GM18951 (cell line): Measurements from ENCODE around the gene TTC33.
"Not testable (repeated sequence)": the region's sequence is repeated elsewhere in the genome, so short reads cannot be mapped to it uniquely, and the experiment has no call there.

Experiments
- POLR2A ChIP-seq: IDR thresholded peaks from 4 replicates; pipeline ENCODE4 v1.6.1; 2011; ENCODE audit warnings: mild to moderate bottlenecking; ENCODE audit not compliant: insufficient read length, insufficient read depth; ENCODE audit errors: extremely low read depth
- in situ Hi-C: fragments of 300-500 bp; cut with MboI; formaldehyde crosslinking; loops from one replicate; pipeline ENCODE4 v1.12.0; 2022; ENCODE audit warnings: low sequenced_read_pairs, mixed read lengths, inconsistent platforms; ENCODE audit not compliant: unreplicated experiment

The TTC33 gene, protein sequence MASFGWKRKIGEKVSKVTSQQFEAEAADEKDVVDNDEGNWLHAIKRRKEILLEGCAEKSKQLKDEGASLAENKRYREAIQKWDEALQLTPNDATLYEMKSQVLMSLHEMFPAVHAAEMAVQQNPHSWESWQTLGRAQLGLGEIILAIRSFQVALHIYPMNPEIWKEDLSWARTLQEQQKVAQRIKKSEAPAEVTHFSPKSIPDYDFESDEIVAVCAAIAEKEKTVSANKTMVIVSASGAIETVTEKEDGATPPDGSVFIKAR

DNA sequence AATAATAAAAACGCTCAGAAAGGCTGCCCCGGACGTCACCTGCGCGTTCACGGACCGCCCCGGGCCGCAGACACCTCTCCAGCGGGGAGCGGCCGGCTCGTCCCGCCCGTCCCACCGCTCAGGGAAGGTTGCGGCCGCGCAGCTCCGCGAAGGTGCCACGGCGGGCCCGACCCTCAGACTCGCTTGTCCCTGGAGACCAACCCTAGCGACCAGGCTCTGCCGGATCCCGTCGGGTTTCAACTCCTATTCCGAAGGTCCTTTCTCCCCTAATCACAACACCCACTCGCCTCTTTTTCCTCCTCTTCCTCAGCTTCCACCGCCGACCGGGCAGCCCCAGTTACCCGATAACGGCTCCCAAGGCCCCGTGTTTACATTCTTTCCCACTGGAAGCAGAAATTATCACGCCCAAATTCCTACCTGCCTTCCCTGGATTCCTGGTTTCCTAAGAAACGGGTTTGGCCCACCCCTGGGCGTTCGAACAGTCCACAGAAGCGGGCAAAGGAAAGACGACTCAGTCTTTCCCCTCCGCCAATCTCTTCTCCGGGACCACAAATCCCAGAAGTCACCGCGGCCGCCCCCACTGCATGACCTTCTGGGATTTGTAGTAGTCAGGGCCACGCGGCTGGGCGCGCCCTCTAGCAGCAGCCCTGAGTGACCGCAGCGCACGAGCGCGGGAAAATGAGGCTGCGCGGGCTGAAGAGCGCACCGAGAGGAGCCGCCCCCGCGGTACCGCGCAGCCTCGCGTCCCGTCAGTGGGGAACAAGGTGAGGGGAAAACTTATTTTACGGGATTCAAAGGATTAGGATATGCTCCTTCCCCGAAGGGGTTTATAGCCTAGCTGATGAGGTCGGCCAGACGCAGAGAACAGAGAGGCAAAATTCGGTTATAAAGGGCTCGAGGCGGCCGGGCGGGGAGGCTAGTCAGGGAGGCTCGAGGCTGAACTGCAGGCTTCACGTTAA lies at the start of gene TTC33:
TTC33 (minus strand) TSS at position 555 of the 959 bp plus-strand sequence. CDS start 8,943 bp downstream, outside the sequence.
- TF ChIP-seq POLR2A, result peak; percentile 12
- in situ Hi-C loops, result loop anchor here (10.0 kb wide), 1 partner anchor 119 kb away; no protein-coding TSS in a partner anchor

DNA sequence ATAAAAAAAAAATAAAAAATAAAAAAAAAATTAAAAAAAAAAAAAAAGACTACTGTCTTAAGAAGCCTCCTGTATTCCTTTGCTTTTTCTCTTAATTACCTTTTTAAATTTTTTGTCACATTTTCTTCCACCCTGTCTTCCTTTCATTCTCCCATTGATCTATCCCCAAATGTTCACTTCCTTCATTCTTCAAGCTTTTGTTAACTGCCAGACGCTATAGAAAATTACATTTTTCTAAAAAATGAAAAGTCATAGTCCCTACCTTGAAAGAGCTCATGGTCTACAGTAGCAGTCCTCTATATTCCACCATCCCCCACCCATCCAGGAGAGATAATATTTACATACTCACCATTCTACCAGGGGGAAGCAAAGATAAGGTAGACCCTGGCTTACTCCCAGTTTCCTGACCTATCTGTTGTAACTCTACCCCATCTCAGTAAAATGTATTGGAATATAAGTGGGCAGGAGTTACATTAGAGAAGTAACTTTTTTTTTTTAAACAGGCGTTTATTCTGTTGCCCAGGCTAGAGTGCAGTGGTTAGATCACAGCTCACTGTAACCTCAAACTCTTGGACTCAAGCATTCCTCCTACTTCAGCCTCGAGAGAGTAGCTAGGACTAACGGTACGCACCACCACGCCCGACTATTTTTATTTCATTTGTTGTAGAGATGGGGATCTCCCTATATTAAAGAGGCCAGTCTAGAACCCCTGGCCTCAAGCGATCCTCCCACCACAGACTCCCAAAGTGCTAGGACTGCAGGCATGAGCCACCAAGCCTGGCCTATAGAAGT lies 46.2 kb upstream of the TTC33 start:
- no peak for TF ChIP-seq POLR2A
- in situ Hi-C loops, result no loop called here

DNA sequence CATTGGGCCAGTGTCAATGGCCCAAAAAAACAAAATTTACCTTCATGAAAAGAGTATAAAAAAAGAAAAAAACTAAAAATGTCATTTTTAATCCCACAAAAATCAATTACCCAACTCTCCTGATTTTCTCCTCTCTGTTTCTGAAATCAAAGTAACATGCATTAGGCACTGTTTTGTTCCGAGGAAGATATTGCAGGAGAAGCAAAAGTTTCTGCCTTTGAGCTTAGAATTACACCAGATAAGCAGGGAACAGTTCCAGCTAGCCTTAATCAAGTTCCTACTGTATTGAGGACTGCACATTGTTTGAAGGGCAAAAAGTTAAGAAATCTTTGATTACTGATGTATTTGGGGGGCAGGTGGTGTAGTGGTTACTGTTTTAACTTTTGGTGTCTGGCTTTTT lies 43.5 kb upstream of the TTC33 start:
- no peak for TF ChIP-seq POLR2A
- in situ Hi-C loops, result no loop called here

DNA sequence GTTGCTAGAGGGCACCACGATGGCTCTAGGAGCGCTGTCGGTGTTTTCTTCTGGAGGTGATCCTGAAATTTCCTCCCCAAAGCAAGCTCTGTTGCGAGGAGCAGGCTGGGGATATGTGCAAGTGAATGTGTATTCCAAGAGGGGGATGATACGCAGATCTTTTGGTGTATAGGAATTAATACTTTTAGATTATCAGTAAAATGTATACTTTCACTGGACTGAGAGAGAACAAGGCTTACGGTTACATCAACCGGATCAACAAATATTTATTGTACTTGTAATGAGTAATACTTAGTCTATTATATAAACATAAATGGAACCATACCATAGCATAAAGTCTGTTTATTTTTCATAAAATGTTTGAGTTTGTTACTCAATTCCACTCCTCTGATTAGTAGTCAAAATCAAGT lies 43.0 kb upstream of the TTC33 start:
- no peak for TF ChIP-seq POLR2A
- in situ Hi-C loops, result no loop called here

DNA sequence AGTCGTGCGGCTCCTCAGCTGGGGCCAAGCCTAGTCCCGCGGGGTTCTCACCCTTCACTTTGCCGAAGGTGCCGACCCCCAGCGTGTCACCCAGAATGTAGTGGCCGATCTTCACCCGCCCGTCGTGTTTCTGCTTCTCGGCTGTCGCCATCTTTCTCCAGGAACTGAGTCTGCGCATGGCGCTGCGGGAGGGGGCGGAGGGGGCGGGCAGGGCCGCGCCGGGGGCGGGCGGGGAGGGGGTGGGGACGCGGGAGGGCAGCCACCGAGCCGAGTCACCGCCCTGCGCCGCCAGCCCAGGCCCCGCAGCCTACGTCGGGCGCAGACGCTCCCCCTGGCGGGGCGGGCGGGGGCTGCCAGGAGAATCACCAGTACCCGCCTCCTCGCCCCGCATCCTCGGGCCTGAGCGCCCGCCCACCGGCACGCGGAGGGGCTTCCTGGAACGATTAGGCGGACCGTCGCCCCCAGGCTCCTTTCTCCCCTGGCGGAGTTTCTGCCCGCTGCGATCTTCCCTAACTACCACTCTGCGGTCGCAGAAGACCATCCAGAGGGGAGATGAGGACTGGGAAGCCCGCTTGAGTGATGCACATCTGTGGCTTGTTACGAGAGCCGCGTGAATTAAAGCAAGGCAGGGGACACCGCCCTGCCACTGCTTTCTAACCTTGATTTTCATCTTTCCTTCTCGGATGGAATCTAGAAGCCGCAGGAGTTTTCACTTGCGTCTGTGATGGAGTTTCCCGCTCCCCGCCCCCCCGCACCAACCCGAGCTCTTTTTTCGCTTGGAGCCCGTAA lies 42.4 kb upstream of the TTC33 start, which contains the start of gene PRKAA1:
PRKAA1 (minus strand) TSS at position 363 of the 789 bp plus-strand sequence; CDS start at position 178, 185 bp downstream.
- TF ChIP-seq POLR2A, result peak; percentile 76
- in situ Hi-C loops, result no loop called here

DNA sequence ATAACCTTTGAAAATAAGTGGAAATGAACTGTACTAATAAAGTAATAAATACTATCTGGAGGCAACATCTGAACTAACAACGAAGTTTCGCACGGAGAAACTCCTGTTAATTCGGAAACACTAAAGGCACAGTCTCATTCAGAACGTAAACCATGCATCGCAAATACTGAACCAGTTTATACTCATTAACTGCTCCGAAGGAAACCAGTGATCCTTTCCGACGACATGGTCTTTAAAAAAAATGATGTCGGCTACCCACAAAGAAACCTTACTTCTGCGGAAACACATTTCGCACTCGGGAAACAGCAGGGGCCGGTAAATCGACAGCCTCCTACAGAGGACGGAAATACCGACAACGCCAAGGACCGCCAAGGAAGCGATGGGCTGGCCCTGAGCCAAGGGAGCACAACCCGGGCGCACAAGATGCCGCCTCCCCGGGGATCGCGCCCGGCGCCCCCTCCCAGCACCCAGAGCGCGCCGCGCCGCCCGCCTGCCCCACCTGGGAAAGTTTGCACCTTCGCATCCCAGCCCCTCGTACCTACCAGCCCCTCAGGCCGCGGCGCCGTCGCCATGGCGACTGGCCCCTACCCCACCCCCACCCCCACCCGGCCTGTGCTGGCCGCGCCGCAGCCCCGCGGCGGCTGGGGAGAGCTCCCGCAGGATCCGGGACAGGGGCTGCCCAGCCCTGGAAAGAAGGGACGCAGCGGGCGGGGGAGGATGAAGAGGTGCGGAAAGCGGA lies 41.7 kb upstream of the TTC33 start:
- in situ Hi-C loops, result no loop called here
- no peak for TF ChIP-seq POLR2A

DNA sequence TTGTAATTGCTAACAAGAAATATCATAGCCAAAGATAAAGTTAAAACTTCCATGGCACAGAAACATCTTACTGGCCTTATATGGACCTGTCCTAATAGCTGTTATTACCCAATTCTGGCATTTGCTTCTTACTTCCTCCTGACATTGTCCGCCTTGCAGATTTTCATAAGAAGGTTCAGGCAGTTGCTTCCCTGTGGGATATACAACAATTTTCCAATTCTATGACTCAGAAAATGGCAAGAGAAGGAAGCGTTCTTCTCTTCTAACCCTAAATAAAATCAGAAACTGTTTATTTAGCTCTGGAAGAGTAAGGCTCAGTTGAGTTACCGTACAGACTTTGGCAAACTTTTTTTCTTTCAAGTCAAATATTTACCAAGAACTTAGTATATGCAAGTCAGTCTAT lies 40.7 kb upstream of the TTC33 start:
- in situ Hi-C loops, result no loop called here
- TF ChIP-seq POLR2A, result no peak

DNA sequence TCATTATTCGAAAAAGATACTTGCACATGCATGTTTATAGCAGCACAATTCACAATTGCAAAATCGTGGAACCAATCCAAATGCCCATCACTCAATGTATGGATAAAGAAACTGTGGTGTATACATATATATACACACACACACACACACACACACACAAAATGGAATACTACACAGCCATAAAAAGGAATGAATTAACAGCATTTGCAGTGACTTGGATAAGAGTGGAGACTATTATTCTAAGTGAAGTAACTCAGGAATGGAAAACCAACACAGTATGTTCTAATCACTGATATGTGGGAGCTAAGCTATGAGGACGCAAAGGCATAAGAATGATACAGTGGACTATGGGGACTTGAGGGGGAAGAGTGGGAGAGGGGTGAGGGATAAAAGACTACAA lies 39.1 kb upstream of the TTC33 start:
- in situ Hi-C loops, result not testable (repeated sequence)

DNA sequence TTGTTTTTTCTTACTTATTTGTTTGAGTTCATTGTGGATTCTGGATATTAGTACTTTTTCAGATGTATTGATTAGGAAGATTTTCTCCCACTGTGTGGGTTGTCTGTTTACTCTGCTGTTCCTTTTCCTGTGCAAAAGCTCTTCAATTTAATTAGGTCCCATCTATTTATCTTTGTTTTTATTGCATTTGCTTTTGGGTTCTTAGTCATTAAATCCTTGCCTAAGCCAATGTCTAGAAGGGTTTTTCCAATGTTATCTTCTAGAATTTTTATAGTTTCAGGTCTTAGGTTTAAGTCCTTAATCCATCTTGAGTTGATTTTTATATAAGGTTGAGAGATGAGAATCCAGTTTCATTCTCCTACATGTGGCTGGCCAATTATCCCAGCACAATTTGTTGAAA lies 38.6 kb upstream of the TTC33 start:
- in situ Hi-C loops, result not testable (repeated sequence)

DNA sequence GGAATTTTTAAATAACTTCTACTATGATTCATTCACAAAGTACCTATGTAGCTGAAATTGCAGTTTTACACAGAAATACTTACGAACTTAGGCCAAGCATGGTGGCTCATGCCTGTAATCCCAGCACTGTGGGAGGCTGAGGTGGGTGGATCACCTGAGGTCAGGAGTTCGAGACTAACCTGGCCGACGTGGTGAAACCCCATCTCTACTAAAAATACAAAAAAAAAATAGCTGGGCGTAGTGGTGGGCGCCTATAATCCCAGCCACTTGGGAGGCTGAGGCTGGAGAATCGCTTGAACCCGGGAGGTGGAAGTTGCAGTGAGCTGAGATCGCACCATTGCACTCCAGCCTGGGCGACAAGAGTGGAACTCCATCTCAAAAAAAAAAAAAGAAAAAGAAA lies 36.9 kb upstream of the TTC33 start:
- in situ Hi-C loops, result not testable (repeated sequence)

DNA sequence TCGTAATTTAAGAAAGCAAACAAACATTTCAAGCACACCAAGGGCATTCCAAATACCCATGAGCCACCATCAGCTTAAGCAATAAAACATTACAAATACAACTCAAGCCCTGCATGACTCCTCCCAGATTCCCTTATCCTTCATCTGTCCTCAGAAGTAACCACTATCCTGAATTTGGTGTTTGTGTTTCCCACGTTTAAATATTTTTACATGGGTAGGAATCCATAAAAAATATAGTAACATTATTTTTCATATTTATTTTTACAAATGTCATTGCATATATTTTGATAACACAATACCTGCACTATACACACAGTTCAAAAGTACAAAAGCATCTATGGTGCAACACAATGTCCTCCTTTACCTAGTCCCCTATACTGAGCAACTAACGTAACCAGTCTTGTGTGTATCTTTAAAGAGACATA lies 36.0 kb upstream of the TTC33 start:
- no peak for TF ChIP-seq POLR2A
- in situ Hi-C loops, result no loop called here
